Measurements from ENCODE around the gene EIF2B2. TPM values are rescaled to one million over a fixed set of nuclear protein-coding genes. Genes with fewer than 3 reads are reported as not detected.

EIF2B2 gene
- total RNA-seq, 1 experiment from 2014 or later: 48.3 TPM

- Mint-ChIP-seq H3K4me1 (peaks cover 10 to 15% of the 10 kb centered on the region in 2 experiments), H3K9me3 (no peaks in the 10 kb centered on the region), H3K4me3 (peak overlapping the region; percentile 25 to 47), H3K27me3 (ENCODE audit: low read depth) (peaks cover 21% of the 10 kb centered on the region), H3K36me3 (ENCODE audit: insufficient read depth in 1 of 3, low read depth in 3 of 3) (no peaks in the 10 kb centered on the region; a peak in 1 of 7 replicates), H3K27ac (no peak overlapping the region)
- H4K5ac ChIP-seq (ENCODE audit: insufficient read length, low read depth, low read length): no peak overlapping the region
- no peak overlapping the region for H2BK15ac ChIP-seq (ENCODE audit: low read depth, low read length)
- H3K9ac ChIP-seq (ENCODE audit: extremely low read depth, insufficient read length, low read length): no peak overlapping the region
- H3K9me3 ChIP-seq (ENCODE audit: control insufficient read depth, low read depth, low read length): no peaks in the 10 kb centered on the region
- no peak overlapping the region for H3K56ac ChIP-seq (ENCODE audit: insufficient read length, low read depth, low read length)
- no peaks in the 10 kb centered on the region for H3K23me2 ChIP-seq (ENCODE audit: insufficient read length, low read depth, low read length, poor library complexity, severe bottlenecking)
- H3K4me1 ChIP-seq (ENCODE audit: insufficient read depth, low read length): no peaks in the 10 kb centered on the region; the same call in 1 of the 2 replicates
- no peak overlapping the region for H3K14ac ChIP-seq (ENCODE audit: insufficient read depth, low read length)
- no peak overlapping the region for H3K4ac ChIP-seq (ENCODE audit: low read depth, low read length)
- no peak overlapping the region for H3K18ac ChIP-seq (ENCODE audit: insufficient read length, low read depth, low read length)
- H3T11ph ChIP-seq (ENCODE audit: low read length): no peak overlapping the region
- H2BK120ac ChIP-seq (ENCODE audit: low read depth, low read length, poor library complexity, severe bottlenecking): no peak overlapping the region
- no peaks in the 10 kb centered on the region for H3K79me1 ChIP-seq (ENCODE audit: insufficient read depth, low read depth, low read length, poor library complexity, severe bottlenecking)
- no peak overlapping the region for H3K23ac ChIP-seq (ENCODE audit: insufficient read length, low read depth, low read length)
- H3K79me2 ChIP-seq (ENCODE audit: insufficient read depth, low read length): no peaks in the 10 kb centered on the region
- no peaks in the 10 kb centered on the region for H4K20me1 ChIP-seq (ENCODE audit: control insufficient read depth, insufficient read depth, insufficient read length)
- no peak overlapping the region for H2BK20ac ChIP-seq (ENCODE audit: low read depth, low read length, poor library complexity, severe bottlenecking)
- H2BK12ac ChIP-seq (ENCODE audit: insufficient read length, low read depth, low read length): no peak overlapping the region
- no peak for DNase-seq
- TF ChIP-seq, protein P1, sequence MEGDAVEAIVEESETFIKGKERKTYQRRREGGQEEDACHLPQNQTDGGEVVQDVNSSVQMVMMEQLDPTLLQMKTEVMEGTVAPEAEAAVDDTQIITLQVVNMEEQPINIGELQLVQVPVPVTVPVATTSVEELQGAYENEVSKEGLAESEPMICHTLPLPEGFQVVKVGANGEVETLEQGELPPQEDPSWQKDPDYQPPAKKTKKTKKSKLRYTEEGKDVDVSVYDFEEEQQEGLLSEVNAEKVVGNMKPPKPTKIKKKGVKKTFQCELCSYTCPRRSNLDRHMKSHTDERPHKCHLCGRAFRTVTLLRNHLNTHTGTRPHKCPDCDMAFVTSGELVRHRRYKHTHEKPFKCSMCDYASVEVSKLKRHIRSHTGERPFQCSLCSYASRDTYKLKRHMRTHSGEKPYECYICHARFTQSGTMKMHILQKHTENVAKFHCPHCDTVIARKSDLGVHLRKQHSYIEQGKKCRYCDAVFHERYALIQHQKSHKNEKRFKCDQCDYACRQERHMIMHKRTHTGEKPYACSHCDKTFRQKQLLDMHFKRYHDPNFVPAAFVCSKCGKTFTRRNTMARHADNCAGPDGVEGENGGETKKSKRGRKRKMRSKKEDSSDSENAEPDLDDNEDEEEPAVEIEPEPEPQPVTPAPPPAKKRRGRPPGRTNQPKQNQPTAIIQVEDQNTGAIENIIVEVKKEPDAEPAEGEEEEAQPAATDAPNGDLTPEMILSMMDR (conservative IDR thresholded peaks at IDR 0.05): no peak
- no CpG with 5 or more reads among the region's 9 CpGs for WGBS (ENCODE audit: extremely low coverage, insufficient read length, low lambda C conversion rate)
- no peak overlapping the region for H4K91ac ChIP-seq (ENCODE audit: insufficient read length, low read depth, low read length)
- no peak overlapping the region for H2AFZ ChIP-seq (ENCODE audit: low read length)
- peak overlapping the region; percentile 18 for H3K4me2 ChIP-seq (ENCODE audit: insufficient read depth, insufficient read length, low read length)
- no peak overlapping the region for H2AK5ac ChIP-seq (ENCODE audit: insufficient read length, low read length)
- H2BK5ac ChIP-seq (ENCODE audit: insufficient read length, low read length): no peak overlapping the region
- H3K27me3 ChIP-seq (ENCODE audit: insufficient read depth, low read length): no peaks in the 10 kb centered on the region; the same call in 1 of the 2 replicates
- no peak overlapping the region for H3K27ac ChIP-seq (ENCODE audit: insufficient read length, low read depth, low read length)
- H4K8ac ChIP-seq (replicated peaks; ENCODE audit: insufficient read length, low read depth, low read length): no peak overlapping the region
These were observed 46.8 kb upstream of the EIF2B2 start for GRCh38 chr14:74956027-74956279.

Data from H9 (cell line).